Limb (tissue), 2 donors: ENCODE measurements around the gene FEM1C.

Source experiments
- DNase-seq, 2 donors: peaks; one replicate each; pipeline ENCODE4 v3.0.0-alpha.2; 2016; ENCODE audit errors: extremely low spot score in 2 of 2

The FEM1C gene

GRCh38 chr5:115524199-115524847, 20.3 kb downstream of the FEM1C start:
- no peak for DNase-seq

DNA sequence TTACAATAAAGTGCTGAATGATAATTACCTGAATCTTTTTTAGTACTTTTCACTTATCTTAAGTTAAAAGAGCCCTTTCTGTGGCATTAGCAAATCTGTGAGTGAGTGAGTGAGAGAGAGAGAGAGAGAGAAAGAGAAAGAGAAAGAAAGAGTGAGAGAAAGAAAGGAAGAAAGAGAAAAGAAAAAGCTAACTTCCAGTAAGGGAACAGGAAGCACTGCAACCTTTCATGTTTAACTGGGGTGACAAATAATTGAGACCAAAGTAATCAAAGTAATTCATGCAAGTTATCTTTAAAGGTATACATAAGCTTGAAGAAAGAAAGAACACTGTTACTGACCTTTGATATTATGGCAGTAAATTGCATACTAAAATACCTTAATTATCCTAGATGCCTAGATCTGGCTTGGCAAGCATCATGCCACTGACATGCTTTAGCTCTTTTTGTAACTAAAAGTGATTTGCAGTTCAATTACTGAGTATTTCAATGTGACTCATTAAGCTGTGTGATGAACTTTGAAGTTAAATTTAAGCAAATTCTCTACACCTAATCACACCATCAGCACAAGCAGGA, 21.7 kb downstream of the FEM1C start:
- no peak for DNase-seq

- DNase-seq = no peak
Observed at GRCh38 chr5:115520191-115520590, 24.4 kb downstream of the FEM1C start.

DNA sequence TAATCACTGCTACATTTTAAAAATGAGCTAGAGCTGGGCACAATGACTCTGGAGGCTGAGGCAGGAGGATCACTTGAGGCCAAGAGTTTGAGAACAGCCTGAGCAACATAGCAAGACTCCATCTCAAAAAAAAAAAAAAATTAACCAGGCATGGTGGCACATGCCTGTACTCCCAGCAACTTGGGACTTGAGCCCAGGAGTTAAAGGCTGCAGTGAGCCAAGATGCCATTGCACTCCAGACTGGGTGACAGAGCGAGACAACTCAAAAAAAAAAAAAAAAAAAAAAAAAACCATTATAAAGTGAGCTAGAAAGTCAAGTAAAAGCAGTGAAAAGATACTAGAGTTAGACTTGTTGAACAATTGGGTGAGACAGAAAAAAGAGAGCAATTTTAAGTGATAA, 28.2 kb downstream of the FEM1C start:
- DNase-seq = no peak

- DNase-seq = no peak
Observed at GRCh38 chr5:115514220-115514619, 30.4 kb downstream of the FEM1C start.

DNA sequence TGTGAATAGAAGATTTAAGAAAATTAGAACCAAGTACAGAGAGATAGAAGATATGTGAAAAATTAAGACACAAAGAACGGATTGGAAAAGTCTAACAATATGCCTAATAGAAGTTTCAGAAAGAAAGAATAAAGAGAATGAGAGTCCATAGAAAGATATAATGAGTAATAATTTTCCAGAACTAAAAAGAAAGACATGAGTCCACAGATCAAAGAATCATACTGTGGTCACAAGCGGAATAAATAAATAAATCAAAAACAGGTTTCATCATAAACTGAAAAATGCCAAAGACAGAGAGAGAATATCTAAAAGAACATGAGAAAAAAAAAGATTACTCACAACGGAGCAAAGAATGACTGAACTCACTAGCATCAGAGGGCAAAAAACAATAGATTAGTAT, 32.9 kb downstream of the FEM1C start:
- DNase-seq = no peak

DNA sequence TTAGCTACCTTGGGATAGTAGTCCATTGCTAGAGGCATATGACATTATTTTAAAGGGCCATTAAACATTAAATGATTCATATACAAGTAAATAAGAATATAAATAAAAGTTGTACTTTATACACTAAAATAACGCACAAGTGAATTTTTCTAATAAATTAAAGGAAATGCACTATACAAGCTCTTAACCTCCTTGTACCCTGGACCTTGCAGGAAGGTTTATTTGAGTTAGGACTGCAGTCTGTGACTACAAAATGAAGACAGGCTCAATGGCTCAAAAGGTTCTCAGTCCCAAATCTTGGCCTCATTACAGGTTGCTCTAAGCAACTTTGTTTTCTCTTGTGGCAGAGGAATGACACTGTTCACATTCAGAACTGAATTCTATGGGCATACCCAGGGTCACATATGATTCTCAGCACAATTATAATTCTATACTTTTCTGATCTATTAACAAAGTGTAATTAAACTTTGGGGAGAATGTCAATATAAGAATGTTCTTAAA, 34.4 kb downstream of the FEM1C start:
- DNase-seq = no peak

DNA sequence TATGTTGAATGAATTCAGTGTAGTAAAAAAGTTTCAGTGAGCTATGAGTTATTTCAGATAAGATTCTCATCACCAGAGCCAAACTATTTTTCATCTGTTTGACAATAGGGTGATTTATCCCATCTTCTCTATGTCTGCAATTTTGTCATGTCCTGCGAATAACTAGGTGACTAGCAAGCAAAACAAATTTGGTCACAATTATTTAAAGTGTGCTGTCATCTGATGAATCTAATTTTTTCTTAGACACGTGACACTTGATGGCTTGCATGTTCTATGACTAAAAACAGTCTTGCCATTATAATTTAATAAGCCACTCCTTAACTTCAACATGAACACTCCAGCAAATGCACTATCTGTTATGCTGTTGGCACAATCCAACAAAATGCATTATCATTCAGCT, 35.0 kb downstream of the FEM1C start:
- no peak for DNase-seq

- peak in 1 of 2 donors; percentile 71 for DNase-seq
Observed at GRCh38 chr5:115507681-115508080, 36.9 kb downstream of the FEM1C start.

- DNase-seq = no peak
Observed at GRCh38 chr5:115503420-115503819, 41.2 kb downstream of the FEM1C start.

DNA sequence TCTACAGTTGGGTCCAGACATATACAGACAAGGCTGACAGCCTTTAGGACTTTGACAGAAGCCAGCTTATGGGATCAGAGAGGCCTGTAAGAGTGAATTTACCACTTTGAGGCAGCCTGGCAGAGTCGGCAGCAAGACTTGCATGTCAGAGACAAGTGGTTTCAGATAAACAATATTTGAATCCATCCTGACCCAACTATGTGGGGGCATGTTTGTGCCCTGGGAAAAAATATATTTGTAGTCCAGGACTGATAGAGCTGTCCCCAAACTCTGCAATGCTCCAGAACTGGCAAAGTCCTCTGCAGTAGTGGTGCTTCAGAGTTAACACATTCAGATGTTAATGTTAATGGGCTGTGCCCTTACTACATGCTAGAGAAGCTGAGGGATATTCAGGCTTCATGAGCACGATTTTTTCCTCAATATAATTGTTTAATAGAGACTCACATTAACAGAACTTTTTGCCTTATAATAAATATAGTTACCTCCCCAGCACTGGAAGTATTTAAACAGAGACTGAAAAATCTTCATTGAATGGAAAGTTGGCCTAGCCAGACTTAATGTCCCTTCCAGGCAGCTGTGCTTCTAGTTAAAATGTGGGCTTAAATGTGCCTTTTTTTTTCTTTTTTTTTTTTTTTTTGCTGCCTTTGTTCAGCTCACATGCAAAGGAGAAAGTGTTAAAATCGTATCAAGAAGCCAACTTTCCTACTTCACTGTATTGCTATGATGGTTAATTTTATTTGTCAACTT, 42.9 kb downstream of the FEM1C start:
- DNase-seq = no peak

DNA sequence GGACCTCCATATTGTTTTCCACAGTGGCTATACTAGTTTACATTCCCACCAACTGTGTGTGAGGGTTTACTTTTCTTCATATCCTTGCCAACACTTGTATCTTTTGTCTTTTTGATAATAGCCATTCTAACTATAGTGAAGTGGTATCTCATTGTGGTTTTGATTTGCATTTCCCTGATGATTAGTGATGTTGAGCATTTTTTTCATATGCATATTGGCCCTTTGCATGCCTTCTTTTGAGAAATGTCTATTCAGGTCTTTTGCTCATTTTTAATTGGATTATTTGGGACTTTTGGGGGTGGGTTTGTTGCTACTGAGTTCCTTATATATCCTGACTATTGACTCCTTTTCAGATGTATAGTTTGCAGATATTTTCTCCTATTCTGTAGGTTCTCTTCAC, 44.4 kb downstream of the FEM1C start:
- DNase-seq = no peak

- no peak for DNase-seq
Observed at GRCh38 chr5:115496936-115497576, 47.5 kb downstream of the FEM1C start.

DNA sequence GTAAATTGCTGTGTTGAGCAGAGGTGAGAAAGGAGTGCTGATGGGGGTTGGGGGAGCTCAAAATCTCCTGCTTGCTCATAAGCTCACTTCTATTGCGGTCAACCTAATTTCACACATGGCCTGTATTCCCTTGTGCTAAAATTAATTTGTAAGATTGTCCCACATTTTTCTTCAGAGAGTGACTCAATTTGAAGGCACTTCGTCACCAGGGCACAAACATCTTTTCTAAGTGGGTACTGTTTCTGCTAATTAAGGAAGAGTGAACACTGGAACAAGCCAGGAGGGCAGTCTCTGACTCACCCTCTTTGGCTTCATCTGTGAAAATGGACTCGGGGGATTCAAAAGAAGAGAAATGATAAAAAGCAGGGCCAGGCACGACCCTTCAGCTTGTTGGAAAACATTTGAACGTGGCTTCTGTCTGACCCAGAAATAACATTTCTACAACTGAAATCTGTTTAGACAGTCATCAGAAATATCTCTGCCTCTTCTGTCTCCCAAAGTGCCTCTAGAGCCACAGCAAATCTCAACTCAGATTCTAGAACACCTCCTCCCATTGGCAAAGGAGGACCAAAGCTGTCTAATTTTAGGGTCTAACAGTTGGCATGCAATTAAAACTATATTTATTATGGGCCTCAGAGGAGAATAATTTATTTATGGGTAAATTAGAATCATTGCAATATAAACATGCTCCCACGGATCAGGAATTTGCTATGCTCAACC, 49.8 kb downstream of the FEM1C start:
- DNase-seq = no peak

- no peak for DNase-seq
Observed at GRCh38 chr5:115490596-115490995, 54.0 kb downstream of the FEM1C start.

DNA sequence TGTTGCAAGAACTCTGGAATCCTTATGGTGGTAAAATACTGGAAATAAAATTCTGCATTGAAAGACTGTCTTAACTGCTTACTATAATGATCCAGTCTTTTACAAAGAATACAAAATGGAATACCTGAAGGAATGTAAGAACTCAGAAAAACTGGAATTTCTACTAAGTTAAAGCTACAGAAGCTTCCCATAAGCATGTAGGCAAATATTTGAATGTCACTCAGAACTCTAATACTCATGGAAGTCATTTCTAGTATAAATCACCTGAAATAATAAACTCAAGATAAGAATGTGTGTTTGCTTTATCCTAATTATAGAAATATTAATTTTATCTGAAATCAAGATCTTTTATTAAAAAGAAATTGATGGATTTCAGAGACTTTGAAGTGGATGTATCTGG, 54.8 kb downstream of the FEM1C start:
- no peak for DNase-seq

DNA sequence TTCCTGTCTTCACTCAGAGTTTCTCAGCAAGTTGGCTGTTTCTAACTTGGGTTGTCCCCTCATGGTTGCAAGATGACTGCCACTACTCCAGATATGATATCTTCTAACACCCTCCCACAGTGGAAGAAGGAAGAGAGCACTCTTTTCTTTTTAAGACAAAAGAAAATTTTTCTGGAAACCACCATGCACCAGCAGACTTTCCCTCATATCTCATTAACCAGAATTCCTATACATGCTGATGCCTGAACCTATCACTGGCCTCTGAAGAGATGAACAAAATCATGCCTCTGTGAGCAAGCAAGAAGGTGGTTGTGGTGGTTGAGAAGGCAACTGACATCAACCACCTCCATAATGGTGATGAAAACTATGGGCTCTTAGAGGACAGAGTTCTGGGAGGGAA, 56.8 kb downstream of the FEM1C start:
- no peak for DNase-seq

GRCh38 chr5:115487168-115487567, 57.4 kb downstream of the FEM1C start:
- no peak for DNase-seq

- DNase-seq = no peak
Observed at GRCh38 chr5:115486728-115487127, 57.8 kb downstream of the FEM1C start.

- DNase-seq = no peak
Observed at GRCh38 chr5:115484368-115484767, 60.2 kb downstream of the FEM1C start.

DNA sequence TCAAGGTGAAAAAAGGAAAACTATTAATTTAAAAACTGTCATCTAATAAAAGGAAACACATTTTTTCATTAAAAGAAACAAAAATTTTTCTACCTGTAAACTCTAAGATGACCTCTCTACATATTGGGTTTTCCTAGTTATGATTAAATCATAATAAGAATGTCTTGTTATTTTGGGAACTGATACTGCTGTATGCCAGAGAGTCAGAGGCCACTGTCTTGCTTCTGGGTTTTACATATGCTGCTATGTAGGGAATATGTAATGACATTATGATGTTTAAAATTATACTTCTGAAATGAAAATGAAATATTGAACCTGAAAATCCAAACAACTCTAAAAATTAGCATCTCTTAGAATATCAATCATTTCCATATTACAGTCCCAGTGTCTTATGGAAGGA, 63.7 kb downstream of the FEM1C start:
- no peak for DNase-seq

DNA sequence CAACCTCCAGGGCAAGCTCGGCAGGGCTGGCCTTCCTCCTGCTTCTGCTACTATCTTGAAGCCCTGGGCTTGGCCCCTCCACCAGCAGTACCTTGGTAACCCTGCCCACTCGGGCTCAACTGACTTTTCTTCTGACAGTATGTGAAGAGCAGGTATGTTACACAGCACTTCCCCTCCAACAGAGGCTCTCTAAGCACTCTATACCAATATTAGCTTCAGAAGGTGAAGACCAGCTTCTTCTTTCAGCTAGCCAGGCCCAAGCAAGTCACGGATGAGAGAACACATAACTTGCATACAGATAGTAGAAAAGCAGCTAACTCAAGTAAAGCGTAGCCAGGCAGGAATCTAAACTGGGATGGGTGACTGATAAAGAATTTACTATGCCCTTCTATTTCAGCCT, 64.3 kb downstream of the FEM1C start:
- no peak for DNase-seq
